K562 (cell line): ENCODE results near the gene C11orf58. TPM values are rescaled to one million over a fixed set of nuclear protein-coding genes. Genes with fewer than 3 reads are reported as not detected.
A peak's percentile ranks its signal among the peaks of the same experiment; 100 is the strongest.

Experiments used
- ATAC-seq: fragments of 200-7000 bp; cut with Tn5 transposase; 3 replicates; pipeline ENCODE4 v1.9.1; 2020; ENCODE audit warnings: moderate library complexity
- BruUV-seq: library from RNA; stranded (reverse); fragments of 400-500 nt; replicated peaks from 2 replicates; lab custom pipeline; 2021; lab: Mats Ljungman, UMichigan
- CTCF ChIA-PET: fragments of 300-600 bp; formaldehyde crosslinking; extraction: SDS; loops from one replicate; lab custom pipeline; 2021; ENCODE audit warnings: low intra/inter-chr PET ratio; lab: Yijun Ruan, JAX
- POLR2A ChIA-PET: fragments of 300-600, 350-650 bp; sonication (Branson Sonifier 250); formaldehyde crosslinking; extraction: SDS; loops from one replicate; lab custom pipeline; 2021; ENCODE audit warnings: antibody characterized with exemption, inconsistent platforms; lab: Yijun Ruan, JAX
- DNase-seq, 4 experiments: peaks; one replicate each; pipeline versions ENCODE4 v3.0.0 to v3.0.0-alpha.2; 2011 to 2018; ENCODE audit warnings: low spot score in 3 of 4, mixed read lengths in 3 of 4; ENCODE audit errors: extremely low read depth in 1 of 4
- FAIRE-seq: peaks from 2 replicates; lab custom pipeline; 2011; peaks lifted over from hg19 to GRCh38; lab: Jason Lieb, UNC
- H2AFZ ChIP-seq: 2 replicates; pipeline ENCODE4 v1.6.0; 2011; ENCODE audit warnings: low read depth, low read length, control low read depth, inconsistent platforms
- H3K27ac ChIP-seq: fragments of 200-600 bp; 3 replicates; pipeline ENCODE4 v1.8.0; 2011; ENCODE audit warnings: low read depth, mild to moderate bottlenecking, control low read depth, inconsistent platforms, low read length, moderate library complexity, mixed read lengths; ENCODE audit errors: extremely low read depth
- H3K27me3 ChIP-seq, 2 experiments: fragments of 300-600 bp in 1 of 2; 2 replicates in 1 of 2; 3 replicates in 1 of 2; pipeline versions ENCODE4 v1.6.0 to v1.8.0; 2011; ENCODE audit warnings: inconsistent platforms in 2 of 2, low read length in 2 of 2, mild to moderate bottlenecking in 1 of 2, mixed read lengths in 1 of 2, moderate library complexity in 1 of 2; ENCODE audit not compliant: control insufficient read depth in 2 of 2, insufficient read depth in 2 of 2
- H3K36me3 ChIP-seq: fragments of 300-600 bp; 3 replicates; pipeline ENCODE4 v1.8.0; 2011; ENCODE audit warnings: mild to moderate bottlenecking, low read length, inconsistent platforms; ENCODE audit not compliant: control insufficient read depth, insufficient read depth
- H3K4me1 ChIP-seq, 2 experiments: fragments of 200-600 bp in 1 of 2; replicated peaks in 1 of 2; 2 replicates in 1 of 2; 3 replicates in 1 of 2; pipeline versions ENCODE4 v1.5.1 to v1.8.0; 2011; ENCODE audit warnings: inconsistent platforms in 2 of 2, low read length in 2 of 2, mild to moderate bottlenecking in 1 of 2, mixed read lengths in 1 of 2, moderate library complexity in 1 of 2; ENCODE audit not compliant: control insufficient read depth in 2 of 2, insufficient read depth in 2 of 2
- H3K4me2 ChIP-seq: 2 replicates; pipeline ENCODE4 v1.6.1; 2011; ENCODE audit warnings: low read length, control low read depth, inconsistent platforms, mixed read lengths; ENCODE audit not compliant: insufficient read depth
- H3K4me3 ChIP-seq: fragments of 200-600 bp; sonication (generic), shearing (Covaris generic); 2 replicates; pipeline ENCODE4 v1.5.1; 2016; ENCODE audit warnings: control low read depth, inconsistent platforms
- H3K79me2 ChIP-seq: fragments of 200-600 bp; 3 replicates; pipeline ENCODE4 v1.8.0; 2011; ENCODE audit warnings: low read length, inconsistent platforms; ENCODE audit not compliant: control insufficient read depth, insufficient read depth
- H3K9ac ChIP-seq, 2 experiments: 2 replicates each; pipeline versions ENCODE4 v1.6.0 to v1.6.1; 2011; ENCODE audit warnings: low read depth in 2 of 2, low read length in 2 of 2, control low read depth in 1 of 2, inconsistent platforms in 1 of 2, mild to moderate bottlenecking in 1 of 2, mixed read lengths in 1 of 2; ENCODE audit not compliant: insufficient read depth in 1 of 2
- H3K9me1 ChIP-seq: one replicate; pipeline ENCODE4 v1.6.0; 2011; ENCODE audit warnings: inconsistent platforms, mild to moderate bottlenecking, low read length, moderate library complexity; ENCODE audit not compliant: control insufficient read depth, insufficient read depth
- H3K9me3 ChIP-seq: replicated peaks from 2 replicates; pipeline ENCODE4 v1.5.1; 2011; ENCODE audit warnings: low read depth, low read length, inconsistent platforms; ENCODE audit not compliant: control insufficient read depth, insufficient read depth
- H4K20me1 ChIP-seq: replicated peaks from 2 replicates; pipeline ENCODE4 v1.6.1; 2011; ENCODE audit warnings: low read length, inconsistent platforms, mixed read lengths; ENCODE audit not compliant: control insufficient read depth, insufficient read depth
- KAT2B ChIP-seq: IDR thresholded peaks from one replicate; pipeline ENCODE4 v1.6.1; 2012; ENCODE audit warnings: low read depth, mild to moderate bottlenecking, control low read depth, inconsistent platforms, low read length, moderate library complexity
- USF1 ChIP-seq: sonication (generic); formaldehyde crosslinking; IDR thresholded peaks from 2 replicates; pipeline ENCODE4 v1.9.0; 2022; ENCODE audit warnings: mild to moderate bottlenecking, missing genetic modification reagents
- WGBS: fragments of 100-300 bp; shearing (Covaris generic); methylation state at CpG from one replicate; pipeline ENCODE4 v1.1.6; 2016; ENCODE audit warnings: low coverage, mixed read lengths; ENCODE audit not compliant: insufficient coverage; ENCODE audit errors: missing lambda C conversion rate; 5-methylcytosine and 5-hydroxymethylcytosine counted together
- in situ Hi-C: fragments of 300-500 bp; cut with MboI; formaldehyde crosslinking; loops from 4 replicates; pipeline ENCODE4 v1.15.0; 2018; ENCODE audit warnings: inconsistent platforms, mixed read lengths
- intact Hi-C: fragments of 100-400 bp; cut with micrococcal nuclease; formaldehyde crosslinking; loops from 2 replicates; pipeline ENCODE4 v1.14.2; 2022
- polyA plus RNA-seq, 8 experiments: library from polyadenylated mRNA; depleted of rRNA in 4 of 8; stranded (reverse) in 5 of 8; unstranded in 3 of 8; fragments of >200 nt; fragmentation: Nextera tagmentation in 2 of 8; fragmentation: Illumina TruSeq in 1 of 8; extraction: Ambion mirVana in 2 of 8; extraction: Trizol in 1 of 8; gene quantifications; 2 replicates each; pipeline versions ENCODE4 v1.2.1 to v1.2.3, GENCODE V29; 2011 to 2014; ENCODE audit warnings: inconsistent platforms in 1 of 8, missing spikeins in 1 of 8
- total RNA-seq, 7 experiments: library from RNA; depleted of rRNA in 6 of 7; stranded (reverse); fragments of >200 nt in 6 of 7; fragmentation: Illumina TruSeq in 2 of 7; extraction: Trizol in 2 of 7; gene quantifications; 2 replicates each; pipeline versions ENCODE4 v1.2.1 to v1.2.3, GENCODE V29; 2011 to 2021; ENCODE audit warnings: low replicate concordance in 1 of 7
- TF ChIP-seq, protein P1 (sequence below): fragments of 450-650 bp; IDR thresholded peaks from 2 replicates; pipeline ENCODE4 v1.6.1; 2016
- TF ChIP-seq, protein P2 (sequence below): fragments of 200-800 bp; sonication (Bioruptor generic); IDR thresholded peaks from 2 replicates; pipeline ENCODE4 v1.6.1; 2017; ENCODE audit warnings: missing genetic modification characterization, missing compliant biosample characterization

C11orf58 gene
- total and polyA plus RNA-seq, 9 of the 15 experiments (the other 6 are each of a cell fraction or from before 2014, with no cell fraction given), result 104 to 421 (median 247) TPM

DNA sequence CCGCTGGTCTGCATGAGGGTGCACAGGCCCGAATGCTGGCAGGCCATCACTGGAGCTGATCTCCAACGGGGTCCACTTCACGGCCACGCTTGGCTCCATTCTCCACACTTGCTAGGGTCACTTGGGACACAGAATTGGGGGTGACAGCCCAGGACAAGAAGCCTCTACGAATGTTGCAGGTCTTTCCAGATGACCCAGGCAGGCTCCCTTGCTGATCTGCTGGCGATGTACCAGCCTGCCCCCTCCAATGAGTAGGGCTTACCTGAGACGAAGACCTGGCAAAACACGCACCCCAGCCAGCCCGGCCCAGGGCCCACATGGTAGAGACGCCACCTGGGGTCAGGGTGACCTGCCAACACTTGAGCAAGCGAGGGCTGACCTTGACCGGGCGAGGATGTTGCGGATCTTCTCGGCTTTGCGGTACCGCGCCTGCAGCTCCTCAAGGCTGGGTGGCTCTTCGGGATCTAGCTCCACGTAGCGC lies 44.9 kb downstream of the C11orf58 start (continued):
- TF ChIP-seq KAT2B (no peak), USF1 (CRISPR knock-in tag) (no peak)
- TF ChIP-seq, all 486 proteins: peak for 0

- ChIA-PET POLR2A (interaction anchor here (1.0 to 1.4 kb wide), 3 partner anchors 9 to 292 kb away, joined by 3 to 5 read pairs (median 3); no protein-coding TSS in a partner anchor), CTCF (no interaction called here)
- H3K9me3 ChIP-seq, result no peaks in the 10 kb centered on the region
- no peak overlapping the region for H3K4me3 ChIP-seq
- no peak overlapping the region for H3K27ac ChIP-seq
- H4K20me1 ChIP-seq, result peaks cover 11% of the 10 kb centered on the region; the same call in 1 of the 2 replicates
- H3K4me2 ChIP-seq, result no peak overlapping the region
- H3K9ac ChIP-seq, result no peak overlapping the region
- no peak for DNase-seq
- no peaks in the 10 kb centered on the region for H3K36me3 ChIP-seq
- FAIRE-seq, result no peak
- no peaks in the 10 kb centered on the region for H3K79me2 ChIP-seq
- peaks cover 6 to 20% of the 10 kb centered on the region in 2 experiments; a peak in 3 of 5 replicates for H3K27me3 ChIP-seq
- in situ Hi-C loops, result loop anchor here (10.0 kb wide), 1 partner anchor 281 kb away; no protein-coding TSS in a partner anchor
- H3K9me1 ChIP-seq, result peaks cover 4% of the 10 kb centered on the region
- ATAC-seq, result no peak
- TF ChIP-seq, protein P1, sequence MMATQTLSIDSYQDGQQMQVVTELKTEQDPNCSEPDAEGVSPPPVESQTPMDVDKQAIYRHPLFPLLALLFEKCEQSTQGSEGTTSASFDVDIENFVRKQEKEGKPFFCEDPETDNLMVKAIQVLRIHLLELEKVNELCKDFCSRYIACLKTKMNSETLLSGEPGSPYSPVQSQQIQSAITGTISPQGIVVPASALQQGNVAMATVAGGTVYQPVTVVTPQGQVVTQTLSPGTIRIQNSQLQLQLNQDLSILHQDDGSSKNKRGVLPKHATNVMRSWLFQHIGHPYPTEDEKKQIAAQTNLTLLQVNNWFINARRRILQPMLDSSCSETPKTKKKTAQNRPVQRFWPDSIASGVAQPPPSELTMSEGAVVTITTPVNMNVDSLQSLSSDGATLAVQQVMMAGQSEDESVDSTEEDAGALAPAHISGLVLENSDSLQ, result peak; percentile 23; the same call in 1 of the 2 replicates
- TF ChIP-seq, protein P2, sequence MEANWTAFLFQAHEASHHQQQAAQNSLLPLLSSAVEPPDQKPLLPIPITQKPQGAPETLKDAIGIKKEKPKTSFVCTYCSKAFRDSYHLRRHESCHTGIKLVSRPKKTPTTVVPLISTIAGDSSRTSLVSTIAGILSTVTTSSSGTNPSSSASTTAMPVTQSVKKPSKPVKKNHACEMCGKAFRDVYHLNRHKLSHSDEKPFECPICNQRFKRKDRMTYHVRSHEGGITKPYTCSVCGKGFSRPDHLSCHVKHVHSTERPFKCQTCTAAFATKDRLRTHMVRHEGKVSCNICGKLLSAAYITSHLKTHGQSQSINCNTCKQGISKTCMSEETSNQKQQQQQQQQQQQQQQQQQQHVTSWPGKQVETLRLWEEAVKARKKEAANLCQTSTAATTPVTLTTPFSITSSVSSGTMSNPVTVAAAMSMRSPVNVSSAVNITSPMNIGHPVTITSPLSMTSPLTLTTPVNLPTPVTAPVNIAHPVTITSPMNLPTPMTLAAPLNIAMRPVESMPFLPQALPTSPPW, result no peak
- WGBS, result 5% methylated on average over 2 of the region's 2 CpGs
- intact Hi-C loops, result no loop called here
- H2AFZ ChIP-seq, result no peak overlapping the region
- no TSS peak for BruUV-seq
- peaks cover 6 to 13% of the 10 kb centered on the region in 2 experiments; a peak in 3 of 5 replicates for H3K4me1 ChIP-seq
Observed at GRCh38 chr11:16784097-16784496, 45.6 kb downstream of the C11orf58 start.
